HG03521 (cell line): ENCODE measurements around the gene DIP2A.
"Not testable (repeated sequence)": the region's sequence is repeated elsewhere in the genome, so short reads cannot be mapped to it uniquely, and the experiment has no call there.

Experiments
- ATAC-seq: cut with Tn5 transposase; IDR thresholded peaks from one replicate; pipeline ENCODE4 v1.9.1; 2021; ENCODE audit warnings: mild to moderate bottlenecking, moderate library complexity; ENCODE audit not compliant: unreplicated experiment

Gene DIP2A

GRCh38 chr21:46577786-46578185 is 119.1 kb downstream of the DIP2A start:
- not testable (repeated sequence) for ATAC-seq

- not testable (repeated sequence) for ATAC-seq
Measured at GRCh38 chr21:46579394-46579793, 120.7 kb downstream of the DIP2A start.

DNA sequence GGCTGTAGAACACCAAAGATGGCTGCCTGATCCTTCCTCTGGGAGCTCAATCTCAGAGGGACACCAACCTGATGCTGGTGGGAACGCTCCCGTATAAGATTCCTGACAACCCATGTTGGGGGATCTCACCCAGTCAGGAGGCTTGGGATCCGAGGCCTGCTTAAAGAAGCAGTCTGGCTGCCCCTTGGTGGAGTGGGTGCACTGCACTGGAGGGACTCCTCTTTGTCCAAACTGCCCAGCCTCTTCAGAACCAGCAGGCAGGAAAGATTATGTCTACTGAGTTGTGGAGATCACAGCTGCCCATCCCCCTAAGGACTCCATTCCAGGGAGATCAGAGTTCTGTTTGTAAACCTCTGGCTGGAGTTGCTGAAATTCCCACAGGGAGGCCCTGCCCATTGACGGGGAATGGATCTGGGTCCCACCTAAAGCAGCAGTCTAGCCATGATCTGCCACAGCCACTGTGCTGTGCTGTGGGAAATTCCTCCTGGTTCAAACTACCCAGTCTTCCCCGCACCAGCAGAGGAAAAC is 123.2 kb downstream of the DIP2A start:
- no peak for ATAC-seq

- ATAC-seq: no peak
Measured at GRCh38 chr21:46585191-46585953, 126.7 kb downstream of the DIP2A start.

- no peak for ATAC-seq
Measured at GRCh38 chr21:46594276-46594675, 135.6 kb downstream of the DIP2A start.

DNA sequence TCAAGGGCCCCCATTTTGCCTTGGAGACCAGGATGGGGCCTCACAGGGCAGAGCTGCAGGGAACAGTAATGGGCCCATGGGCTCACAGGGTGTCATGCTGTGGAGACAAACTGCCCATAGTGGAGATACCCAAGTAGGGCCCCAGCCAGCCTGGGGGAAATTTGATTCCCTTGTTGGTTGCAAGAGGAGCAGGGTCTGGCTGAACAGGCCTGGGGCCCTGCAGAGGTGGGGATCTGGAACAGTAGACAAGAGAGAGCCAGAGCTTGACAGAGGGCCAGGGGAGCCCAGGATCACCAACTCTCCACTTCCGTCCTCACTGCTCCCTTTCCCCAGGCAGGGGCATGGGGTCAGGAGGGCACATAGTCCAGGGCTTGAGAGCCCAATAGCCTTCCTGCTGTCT is 137.5 kb downstream of the DIP2A start:
- ATAC-seq: no peak

GRCh38 chr21:46597031-46597430 is 138.3 kb downstream of the DIP2A start:
- no peak for ATAC-seq

- ATAC-seq: no peak
Measured at GRCh38 chr21:46597896-46598343, 139.2 kb downstream of the DIP2A start.

DNA sequence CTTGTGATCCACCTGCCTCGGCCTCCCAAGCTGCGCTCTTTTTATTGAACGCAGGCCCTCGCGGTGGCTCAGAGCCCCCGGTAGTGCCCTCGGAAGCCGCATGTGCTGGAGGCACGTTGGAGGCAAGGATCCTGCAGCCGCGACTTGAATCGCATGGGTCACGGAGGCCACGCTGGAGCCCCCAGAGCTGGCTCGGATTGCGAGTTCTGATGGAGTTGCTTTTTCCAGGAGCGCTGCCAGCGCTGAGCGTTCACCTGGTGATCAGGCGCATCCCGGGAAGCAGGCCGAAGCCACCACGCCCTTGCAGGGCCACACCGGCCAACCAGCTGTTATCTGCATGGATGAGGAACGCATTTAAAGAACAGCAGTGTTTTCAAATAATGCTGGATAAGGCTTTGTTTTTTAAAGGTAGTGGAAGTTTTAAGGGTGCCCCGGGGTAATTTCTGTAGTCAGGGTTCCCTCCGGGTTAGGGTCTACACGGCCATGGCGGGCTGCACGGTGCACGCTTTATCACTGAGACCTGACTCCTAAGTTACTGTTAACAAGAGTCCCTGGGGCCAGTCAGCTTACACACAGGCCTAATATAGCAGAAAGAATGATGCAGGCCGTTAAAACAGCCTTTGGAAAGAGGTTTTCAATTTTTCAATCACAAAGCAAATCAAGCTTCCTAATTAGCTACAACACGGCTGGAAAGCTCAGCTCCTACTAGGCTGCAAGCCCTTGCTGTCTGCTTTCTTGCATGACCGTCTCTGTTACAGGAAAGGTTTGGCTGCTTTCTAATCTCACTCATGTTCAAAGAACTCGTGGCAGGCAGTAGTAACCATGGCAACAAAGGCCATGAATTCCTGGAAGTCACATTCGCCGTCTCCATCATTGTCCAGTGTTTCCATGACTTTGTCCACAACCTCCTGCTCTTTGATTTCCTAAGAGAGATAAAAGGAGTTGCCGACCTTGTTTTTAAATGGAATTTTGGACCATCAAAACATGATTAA is 140.2 kb downstream of the DIP2A start:
- ATAC-seq: no peak

DNA sequence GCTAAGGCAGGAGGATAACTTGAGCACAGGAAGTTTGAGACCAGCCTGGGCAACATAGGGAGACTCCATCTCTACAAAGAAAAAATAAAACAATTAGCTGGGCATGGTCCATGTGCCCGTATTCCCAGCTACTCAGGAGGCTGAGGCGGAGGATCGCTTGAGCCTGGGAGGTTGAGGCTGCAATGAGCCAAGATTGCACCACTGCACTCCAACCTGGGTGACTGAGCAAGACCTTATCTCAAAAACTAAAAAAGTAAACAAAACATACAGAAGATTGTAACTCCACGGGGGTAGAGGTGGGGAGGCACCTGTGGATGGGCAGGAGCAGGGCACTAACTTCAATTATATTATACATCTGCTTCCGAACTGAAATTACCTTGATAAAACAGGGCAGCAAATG is 141.6 kb downstream of the DIP2A start:
- ATAC-seq: no peak

- no peak for ATAC-seq
Measured at GRCh38 chr21:46600978-46601377, 142.3 kb downstream of the DIP2A start.

DNA sequence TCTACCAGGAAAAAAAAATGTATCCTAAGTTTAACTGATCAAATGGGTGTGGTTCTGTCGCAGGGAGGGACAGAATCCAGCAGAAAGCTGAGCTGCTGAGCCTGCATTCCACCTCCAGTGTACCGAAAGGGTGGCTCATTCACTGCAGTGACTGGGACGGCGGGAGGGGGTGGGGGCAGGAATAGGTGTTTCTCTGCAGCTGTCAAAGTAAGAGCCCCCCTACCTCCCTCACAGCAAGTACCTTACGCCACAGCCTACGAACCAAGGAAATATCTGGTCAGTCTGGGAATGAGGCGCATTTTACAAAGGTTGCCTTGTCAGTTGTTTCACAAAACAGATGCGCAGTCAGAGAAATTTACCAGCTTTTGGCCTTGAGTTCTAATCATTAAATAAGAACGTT is 144.5 kb downstream of the DIP2A start:
- ATAC-seq: no peak

- no peak for ATAC-seq
Measured at GRCh38 chr21:46604329-46604974, 145.8 kb downstream of the DIP2A start.

- ATAC-seq: no peak
Measured at GRCh38 chr21:46604975-46605766, 146.5 kb downstream of the DIP2A start, which contains the start of gene S100B. TSS of gene S100B (minus strand) at chr21:46605082. CDS start at chr21:46602415, 2,667 bp downstream.

DNA sequence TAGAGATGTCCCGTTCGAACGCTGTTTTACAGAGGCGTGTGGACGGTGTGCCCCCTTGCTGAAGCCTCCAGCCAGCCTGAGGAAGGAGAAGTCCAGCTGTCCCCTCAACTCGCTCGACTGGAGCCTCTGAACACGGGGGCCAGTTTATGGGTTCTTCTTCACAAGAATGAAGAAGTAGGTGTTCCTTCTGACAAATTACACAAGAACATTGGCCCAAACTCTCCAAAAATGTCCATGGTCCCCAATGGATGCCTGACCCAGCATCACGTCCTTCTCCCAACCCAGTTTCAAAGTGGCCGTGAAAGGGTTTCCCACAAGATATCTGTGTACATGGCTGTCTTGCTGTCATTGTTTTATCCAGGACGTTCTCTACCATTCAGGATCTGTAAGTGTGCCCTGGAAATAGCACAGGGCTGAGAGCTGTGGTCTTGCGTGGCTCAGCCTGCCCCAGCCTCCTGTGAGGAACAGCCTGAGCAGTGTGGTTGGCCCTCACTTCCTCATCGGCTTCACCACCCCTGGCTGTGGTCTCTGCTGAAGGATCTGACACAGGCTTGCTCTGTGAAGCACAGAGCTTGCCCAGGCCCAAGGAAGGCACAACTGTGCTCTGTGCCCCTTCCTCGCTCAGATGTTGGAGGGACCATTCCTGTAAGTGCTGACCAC is 147.2 kb downstream of the DIP2A start:
- ATAC-seq: no peak

- ATAC-seq: no peak
Measured at GRCh38 chr21:46606427-46606813, 147.7 kb downstream of the DIP2A start.

DNA sequence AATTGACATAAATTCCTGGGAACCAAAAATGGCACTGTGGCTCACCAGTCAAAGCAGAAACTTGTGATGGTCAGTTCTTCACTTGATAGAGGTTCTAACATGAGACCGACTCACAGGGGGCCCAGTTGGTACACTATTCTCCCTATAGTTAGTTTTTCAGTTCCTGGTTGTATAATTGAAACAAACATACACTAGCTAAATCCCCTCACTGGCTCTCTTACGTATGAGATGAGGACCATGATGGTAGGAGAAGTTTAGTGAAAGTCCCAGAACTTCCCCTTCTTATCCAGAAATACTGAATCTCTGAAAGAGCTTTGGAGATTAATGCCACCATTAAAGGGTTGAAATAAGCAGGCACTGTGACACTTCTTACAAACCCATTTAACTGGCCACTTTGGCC is 148.9 kb downstream of the DIP2A start:
- ATAC-seq: no peak

DNA sequence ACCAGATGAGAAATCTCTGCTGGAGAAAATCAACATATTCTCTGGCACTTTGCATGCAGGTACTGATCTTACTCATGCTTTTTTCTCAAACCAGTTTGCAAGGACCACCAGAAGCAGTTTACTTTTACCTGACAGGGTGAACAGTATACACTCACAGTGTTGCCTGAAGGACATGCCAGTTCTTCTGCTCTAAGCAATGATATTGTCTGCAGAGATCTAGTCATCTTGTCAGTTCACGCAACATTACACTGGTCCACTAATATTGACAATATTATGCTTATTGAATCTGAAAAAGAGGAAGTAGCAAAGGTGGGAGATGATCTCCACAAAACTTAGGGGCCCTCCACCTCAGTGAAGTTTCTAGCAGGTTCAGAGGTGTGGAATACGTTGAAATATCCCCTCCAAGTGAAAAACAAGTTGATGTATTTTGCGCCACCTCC is 150.0 kb downstream of the DIP2A start:
- ATAC-seq: no peak

DNA sequence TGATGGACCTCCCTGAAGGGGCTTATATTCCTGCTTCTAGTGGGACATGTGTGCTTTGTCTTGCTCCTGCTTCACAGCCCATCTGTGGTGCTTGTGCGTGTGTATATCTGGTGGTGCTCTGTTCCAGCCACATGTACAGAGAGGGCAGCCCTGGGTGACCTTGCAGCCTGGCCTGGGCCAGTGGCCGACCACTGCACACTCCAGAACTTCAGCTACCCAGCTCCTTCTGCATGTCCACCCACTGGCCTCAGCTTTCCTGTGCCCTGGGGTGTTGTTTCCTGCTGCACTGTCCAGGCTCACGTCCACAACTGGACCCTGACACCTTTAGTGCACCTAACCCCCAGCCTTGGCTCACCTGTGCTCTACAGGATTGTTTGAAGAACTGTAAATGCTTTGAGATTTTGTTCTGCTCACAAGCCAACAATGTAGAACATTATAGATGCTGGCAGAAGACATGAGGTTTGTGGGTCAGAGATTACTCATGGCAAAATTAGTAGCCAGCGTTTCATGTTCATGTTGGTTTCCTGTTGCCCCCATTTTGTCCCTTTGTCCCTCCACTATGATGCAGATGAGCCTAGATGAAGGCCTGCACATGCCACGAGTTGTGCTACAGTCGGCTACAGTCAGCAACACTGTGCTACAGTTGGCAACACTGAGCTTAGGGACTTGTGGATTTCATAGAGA is 151.5 kb downstream of the DIP2A start:
- ATAC-seq: no peak
